GM18873 (cell line): Measurements from ENCODE around the gene TMEM248.
A peak's percentile ranks its signal among the peaks of the same experiment; 100 is the strongest.
"Not testable (repeated sequence)": the region's sequence is repeated elsewhere in the genome, so short reads cannot be mapped to it uniquely, and the experiment has no call there.

ENCODE experiments used
- ATAC-seq: cut with Tn5 transposase; IDR thresholded peaks from one replicate; pipeline ENCODE4 v1.9.1; 2021; ENCODE audit warnings: mild to moderate bottlenecking, moderate library complexity, moderate number of reproducible peaks; ENCODE audit not compliant: unreplicated experiment, low FRiP score

The TMEM248 gene

DNA sequence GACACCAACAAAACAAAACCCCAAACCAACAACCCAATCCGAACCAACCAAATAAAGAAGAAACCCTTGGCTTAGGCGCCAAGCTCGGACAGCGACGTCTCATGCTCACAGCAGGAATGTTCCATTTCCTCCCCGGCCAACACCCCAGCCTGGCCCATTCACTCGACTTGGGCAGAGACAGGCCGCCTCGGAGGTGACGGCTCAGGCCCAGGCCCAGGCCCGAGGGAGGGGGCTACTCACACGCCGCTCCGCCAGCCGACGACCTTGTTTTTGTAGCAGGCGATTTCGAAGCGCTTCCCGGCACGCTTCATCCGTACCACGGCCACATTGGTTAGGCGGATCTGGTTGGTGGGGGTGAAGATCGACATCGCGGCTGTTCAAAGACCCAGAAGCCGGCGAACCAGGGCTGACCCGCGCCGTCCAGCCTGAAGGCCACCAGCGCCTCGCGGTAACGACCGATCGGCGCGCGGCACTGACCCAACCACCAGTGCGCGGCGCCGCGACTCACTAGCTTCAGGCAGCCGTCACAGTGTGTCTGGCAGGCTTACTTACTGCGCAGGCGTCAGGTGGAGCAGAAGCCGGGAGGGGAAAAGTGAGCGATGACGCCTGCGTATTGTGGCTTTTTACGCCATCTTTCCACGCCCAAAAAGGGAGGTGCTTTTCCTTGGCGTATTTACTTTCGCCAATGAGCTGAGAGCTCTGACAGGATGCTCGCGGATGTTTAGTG is 74.2 kb downstream of the TMEM248 start, which contains the start of gene SBDS:
Gene SBDS, minus strand, starts transcription at position 537 of the 727 bp plus-strand sequence. Its CDS starts 169 bp downstream, at position 368.
- peak; percentile 61 for ATAC-seq

DNA sequence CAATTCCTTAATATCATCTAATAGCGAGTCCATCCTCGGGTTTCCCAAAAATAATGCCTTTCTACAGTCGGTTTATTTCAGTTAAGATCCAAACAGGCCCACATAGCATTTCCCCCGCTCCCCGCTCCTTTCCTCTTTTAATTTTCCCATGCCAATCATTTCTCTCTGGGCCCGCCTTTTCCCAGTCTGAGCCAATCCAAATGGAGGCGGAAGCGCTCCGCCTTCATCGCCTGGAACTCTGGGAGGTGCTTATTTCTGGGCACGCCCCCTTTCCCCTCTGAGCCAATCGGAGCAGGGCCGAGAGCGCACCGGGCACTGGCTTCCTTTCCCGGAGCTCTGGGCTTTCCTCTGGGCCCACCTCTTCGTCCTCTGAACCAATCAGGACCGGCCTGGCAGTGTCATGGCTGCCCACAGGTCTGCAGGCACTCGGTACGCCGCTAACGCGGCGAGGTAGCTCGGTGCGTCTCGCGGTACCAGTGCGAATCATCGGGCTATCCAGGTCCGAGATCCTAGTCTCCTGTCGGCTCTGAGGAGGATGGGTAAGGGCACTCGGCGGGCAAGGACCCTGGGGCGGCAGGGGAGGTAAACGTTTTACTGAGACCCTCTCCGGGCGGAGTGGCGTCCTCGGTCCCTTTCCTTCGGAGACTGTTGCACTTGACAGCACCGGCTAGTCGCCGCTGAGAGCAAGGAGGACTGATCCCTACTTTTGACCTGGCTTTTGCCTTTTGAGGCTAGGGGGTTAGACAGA is 75.6 kb downstream of the TMEM248 start, which contains the start of gene TYW1:
Gene TYW1, plus strand, starts transcription at position 390 of the 748 bp plus-strand sequence. Its CDS starts 146 bp downstream, at position 536.
- ATAC-seq, result peak; percentile 84

DNA sequence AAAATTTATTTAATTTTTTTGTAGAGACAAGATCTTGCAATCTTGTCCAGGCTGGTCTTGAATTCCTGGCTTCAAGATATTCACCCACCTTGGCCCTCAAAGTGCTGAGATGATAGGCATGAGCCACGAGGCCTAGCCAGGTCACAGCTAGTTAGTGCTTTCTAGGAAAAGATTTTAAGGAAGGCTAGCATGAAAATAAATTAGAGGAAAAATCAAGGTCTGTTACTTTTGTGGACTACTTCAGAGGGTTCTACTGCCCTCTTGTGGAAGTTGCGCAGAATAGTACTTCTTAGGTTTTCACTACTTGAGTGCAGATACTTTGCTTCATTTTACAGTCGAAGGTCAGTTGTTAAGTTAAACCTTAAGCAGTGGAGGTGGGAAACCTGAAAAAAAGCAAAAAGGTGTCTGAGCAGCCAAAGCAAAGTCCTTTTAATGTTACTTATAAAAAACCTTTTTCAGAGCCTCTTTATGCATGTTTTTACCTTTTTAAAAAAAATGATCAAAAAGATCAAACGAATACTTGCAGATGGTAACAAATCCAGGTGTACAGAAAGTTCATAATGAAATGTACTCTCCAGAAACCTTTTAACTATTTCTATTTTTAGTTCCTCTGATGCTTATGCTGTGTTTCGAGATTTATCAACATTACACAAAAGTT is 79.7 kb downstream of the TMEM248 start:
- ATAC-seq, result not testable (repeated sequence)

DNA sequence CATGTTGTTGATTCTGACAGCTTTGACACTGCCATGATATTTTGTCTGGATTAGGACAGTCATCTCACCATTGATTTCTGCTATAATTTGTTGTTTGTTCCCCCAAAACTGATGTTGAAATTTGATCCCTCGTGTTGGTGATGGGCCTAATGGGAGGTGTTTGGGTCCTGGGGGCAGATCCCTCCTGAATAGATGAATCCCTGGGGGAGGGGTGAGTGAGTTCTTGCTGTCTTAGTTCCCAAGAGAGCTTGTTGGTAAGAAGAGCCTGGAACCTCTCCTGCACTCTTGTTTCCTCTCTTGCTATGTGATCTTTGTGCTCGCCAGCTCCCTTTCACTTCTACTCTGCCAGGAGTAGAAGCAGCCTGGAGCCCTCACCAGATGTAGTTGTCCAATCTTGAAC is 83.1 kb downstream of the TMEM248 start:
- ATAC-seq, result not testable (repeated sequence)

DNA sequence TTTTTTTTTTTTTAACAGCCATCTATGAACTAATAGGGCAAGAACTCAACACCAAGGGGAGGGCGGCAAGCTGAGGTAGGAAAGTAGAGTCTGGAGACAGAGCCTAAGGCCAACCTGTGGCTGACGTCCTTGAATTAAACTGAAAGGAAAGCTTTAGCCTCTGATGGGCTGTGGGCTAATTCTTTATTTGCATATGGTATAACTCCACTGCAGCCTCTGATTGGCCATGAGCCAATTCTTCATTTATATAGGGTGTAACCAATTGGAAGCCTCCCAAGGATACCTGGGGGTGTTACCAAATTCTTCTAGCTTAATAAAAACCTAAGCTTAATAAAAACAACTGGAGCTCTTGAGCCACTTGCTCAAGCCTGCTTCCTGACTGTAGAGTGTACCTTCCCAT is 85.9 kb downstream of the TMEM248 start:
- ATAC-seq, result no peak
